Measurements from ENCODE around the gene INTS15. TPM values are rescaled to one million over a fixed set of nuclear protein-coding genes. Genes with fewer than 3 reads are reported as not detected.

INTS15 gene
- total and polyA plus RNA-seq, 4 donors: 13.8 to 34.5 (median 22.4) TPM

DNA sequence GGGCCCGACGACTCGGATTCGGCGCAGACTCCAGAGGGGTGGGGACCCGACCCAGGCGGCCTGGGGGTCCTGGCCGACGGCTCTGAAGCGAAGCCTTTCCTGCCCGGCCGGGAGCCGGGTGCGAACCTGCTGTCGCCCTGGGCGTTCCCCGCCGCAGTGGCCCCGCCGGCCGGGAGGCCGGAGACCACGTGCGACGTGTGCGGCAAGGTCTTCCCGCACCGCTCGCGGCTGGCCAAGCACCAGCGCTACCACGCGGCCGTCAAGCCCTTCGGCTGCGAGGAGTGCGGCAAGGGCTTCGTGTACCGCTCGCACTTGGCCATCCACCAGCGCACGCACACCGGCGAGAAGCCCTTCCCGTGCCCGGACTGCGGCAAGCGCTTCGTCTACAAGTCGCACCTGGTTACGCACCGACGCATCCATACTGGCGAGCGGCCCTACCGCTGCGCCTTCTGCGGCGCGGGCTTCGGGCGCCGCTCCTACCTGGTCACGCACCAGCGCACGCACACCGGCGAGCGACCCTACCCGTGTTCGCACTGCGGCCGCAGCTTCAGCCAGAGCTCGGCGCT is 62.7 kb downstream of the INTS15 start:
- Histone ChIP-seq H3K9ac (ENCODE audit: insufficient read depth in 1 of 2, low read length in 2 of 2) (no peak overlapping the region), H3K27ac (ENCODE audit: low read depth in 1 of 2, low read length in 1 of 2) (no peak overlapping the region), H3K4me3 (no peak overlapping the region), H3K27me3 (ENCODE audit: control insufficient read depth in 3 of 3, insufficient read depth in 3 of 3, low read length in 2 of 3) (no peaks in the 10 kb centered on the region), H3K36me3 (ENCODE audit: control insufficient read depth in 4 of 4, insufficient read depth in 4 of 4, low read length in 4 of 4) (peaks cover 12 to 79% (median 34%) of the 10 kb centered on the region in 4 donors), H3K9me3 (ENCODE audit: control insufficient read depth in 4 of 4, insufficient read depth in 3 of 4, low read length in 3 of 4) (peaks cover 0 to 34% (median 0%) of the 10 kb centered on the region in 4 donors), H3K4me1 (ENCODE audit: control insufficient read depth in 5 of 5, insufficient read depth in 5 of 5, low read length in 5 of 5) (no peaks in the 10 kb centered on the region)
- DNase-seq (no peak), ATAC-seq (ENCODE audit: insufficient read depth, low FRiP score) (no peak)
- 97 to 98% methylated on average over 71 to 75 of the region's 75 CpGs for WGBS, 2 donors
- TF ChIP-seq, protein P1, sequence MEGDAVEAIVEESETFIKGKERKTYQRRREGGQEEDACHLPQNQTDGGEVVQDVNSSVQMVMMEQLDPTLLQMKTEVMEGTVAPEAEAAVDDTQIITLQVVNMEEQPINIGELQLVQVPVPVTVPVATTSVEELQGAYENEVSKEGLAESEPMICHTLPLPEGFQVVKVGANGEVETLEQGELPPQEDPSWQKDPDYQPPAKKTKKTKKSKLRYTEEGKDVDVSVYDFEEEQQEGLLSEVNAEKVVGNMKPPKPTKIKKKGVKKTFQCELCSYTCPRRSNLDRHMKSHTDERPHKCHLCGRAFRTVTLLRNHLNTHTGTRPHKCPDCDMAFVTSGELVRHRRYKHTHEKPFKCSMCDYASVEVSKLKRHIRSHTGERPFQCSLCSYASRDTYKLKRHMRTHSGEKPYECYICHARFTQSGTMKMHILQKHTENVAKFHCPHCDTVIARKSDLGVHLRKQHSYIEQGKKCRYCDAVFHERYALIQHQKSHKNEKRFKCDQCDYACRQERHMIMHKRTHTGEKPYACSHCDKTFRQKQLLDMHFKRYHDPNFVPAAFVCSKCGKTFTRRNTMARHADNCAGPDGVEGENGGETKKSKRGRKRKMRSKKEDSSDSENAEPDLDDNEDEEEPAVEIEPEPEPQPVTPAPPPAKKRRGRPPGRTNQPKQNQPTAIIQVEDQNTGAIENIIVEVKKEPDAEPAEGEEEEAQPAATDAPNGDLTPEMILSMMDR (IDR thresholded peaks at IDR 0.05; ENCODE audit: control extremely low read depth, extremely low read depth): no peak

DNA sequence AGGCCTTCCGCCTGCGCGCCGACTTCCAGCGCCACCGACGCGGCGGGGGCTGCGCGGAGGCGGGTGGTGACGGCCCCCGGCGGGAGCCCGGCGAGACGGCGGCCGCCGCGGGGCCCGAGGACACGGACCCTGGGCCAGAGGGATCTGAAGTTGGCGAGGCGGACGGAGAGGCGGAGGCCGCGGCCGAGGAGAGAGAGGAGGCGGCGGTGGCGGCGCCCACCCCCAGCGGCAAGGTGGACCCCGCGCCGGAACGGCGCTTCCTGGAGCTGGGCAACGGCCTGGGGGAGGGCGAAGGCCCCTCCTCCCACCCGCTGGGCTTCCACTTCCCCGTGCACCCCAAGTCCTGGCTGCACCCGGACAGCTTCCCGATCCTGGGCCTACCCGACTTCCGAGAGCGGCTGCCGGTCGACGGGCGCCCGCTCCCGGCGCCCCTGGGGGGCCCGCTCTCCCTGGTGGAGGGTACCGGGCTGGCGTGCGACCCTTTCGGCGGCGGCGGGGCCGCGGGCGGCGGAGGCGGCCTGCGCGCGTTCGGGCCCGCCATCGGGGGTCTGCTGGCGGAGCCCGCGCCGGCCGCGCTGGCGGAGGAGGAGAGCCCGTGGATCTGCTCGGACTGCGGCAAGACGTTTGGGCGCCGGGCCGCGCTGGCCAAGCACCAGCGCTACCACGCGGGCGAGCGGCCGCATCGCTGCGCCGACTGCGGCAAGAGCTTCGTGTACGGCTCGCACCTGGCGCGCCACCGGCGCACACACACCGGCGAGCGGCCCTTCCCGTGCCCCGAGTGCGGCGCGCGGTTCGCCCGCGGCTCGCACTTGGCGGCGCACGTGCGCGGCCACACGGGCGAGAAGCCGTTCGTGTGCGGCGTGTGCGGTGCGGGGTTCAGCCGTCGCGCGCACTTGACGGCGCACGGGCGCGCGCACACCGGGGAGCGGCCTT is 63.5 kb downstream of the INTS15 start:
- peaks cover 12 to 71% (median 32%) of the 10 kb centered on the region in 4 donors for H3K36me3 ChIP-seq (ENCODE audit: control insufficient read depth in 4 of 4, insufficient read depth in 4 of 4, low read length in 4 of 4)
- no peak for ATAC-seq (ENCODE audit: insufficient read depth, low FRiP score)
- H3K27me3 ChIP-seq (ENCODE audit: control insufficient read depth in 3 of 3, insufficient read depth in 3 of 3, low read length in 2 of 3): no peaks in the 10 kb centered on the region
- no peak overlapping the region for H3K4me3 ChIP-seq
- no peak overlapping the region for H3K27ac ChIP-seq (ENCODE audit: low read depth in 1 of 2, low read length in 1 of 2)
- peaks cover 0 to 34% (median 0%) of the 10 kb centered on the region in 4 donors for H3K9me3 ChIP-seq (ENCODE audit: control insufficient read depth in 4 of 4, insufficient read depth in 3 of 4, low read length in 3 of 4)
- TF ChIP-seq, protein P1 (IDR thresholded peaks at IDR 0.05; ENCODE audit: control extremely low read depth, extremely low read depth): no peak
- no peak overlapping the region for H3K9ac ChIP-seq (ENCODE audit: insufficient read depth in 1 of 2, low read length in 2 of 2)
- DNase-seq: no peak
- no peaks in the 10 kb centered on the region for H3K4me1 ChIP-seq (ENCODE audit: control insufficient read depth in 5 of 5, insufficient read depth in 5 of 5, low read length in 5 of 5)
- WGBS, 2 donors: 96 to 97% methylated on average over 145 to 146 of the region's 146 CpGs

DNA sequence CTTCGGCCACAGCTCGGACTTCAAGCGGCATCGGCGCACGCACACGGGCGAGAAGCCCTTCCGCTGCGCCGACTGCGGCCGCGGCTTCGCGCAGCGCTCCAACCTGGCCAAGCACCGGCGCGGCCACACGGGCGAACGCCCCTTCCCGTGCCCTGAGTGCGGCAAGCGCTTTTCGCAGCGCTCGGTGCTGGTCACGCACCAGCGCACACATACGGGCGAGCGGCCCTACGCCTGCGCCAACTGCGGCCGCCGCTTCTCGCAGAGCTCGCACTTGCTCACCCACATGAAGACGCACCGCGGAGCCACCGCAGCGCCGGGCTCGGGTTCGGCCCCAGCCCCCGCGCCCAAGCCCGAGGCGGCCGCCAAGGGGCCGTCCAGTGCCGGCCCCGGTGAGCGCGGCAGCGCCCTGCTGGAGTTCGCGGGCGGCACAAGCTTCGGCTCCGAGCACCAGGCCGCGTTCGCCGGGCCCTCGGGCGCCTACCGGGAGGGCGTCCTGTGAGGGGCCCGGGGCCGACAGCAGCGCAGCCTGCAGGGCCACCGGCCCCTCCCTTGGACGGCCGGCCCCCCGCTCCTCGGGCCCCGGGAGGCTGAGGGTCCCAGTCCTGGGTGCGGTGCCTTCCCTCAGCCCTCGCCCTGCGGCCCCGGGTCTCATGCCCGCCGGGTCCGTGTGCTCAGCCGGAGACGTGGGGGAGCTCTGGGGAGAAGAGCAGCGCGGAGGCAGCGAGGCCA is 64.5 kb downstream of the INTS15 start:
- H3K27me3 ChIP-seq (ENCODE audit: control insufficient read depth in 3 of 3, insufficient read depth in 3 of 3, low read length in 2 of 3): no peaks in the 10 kb centered on the region
- peaks cover 0 to 34% (median 0%) of the 10 kb centered on the region in 4 donors for H3K9me3 ChIP-seq (ENCODE audit: control insufficient read depth in 4 of 4, insufficient read depth in 3 of 4, low read length in 3 of 4)
- WGBS, 2 donors: 96 to 97% methylated on average over 89 to 94 of the region's 94 CpGs
- ATAC-seq (ENCODE audit: insufficient read depth, low FRiP score) (no peak), DNase-seq (no peak)
- H3K36me3 ChIP-seq (ENCODE audit: control insufficient read depth in 4 of 4, insufficient read depth in 4 of 4, low read length in 4 of 4): peaks cover 11 to 64% (median 28%) of the 10 kb centered on the region in 4 donors
- TF ChIP-seq, protein P1 (IDR thresholded peaks at IDR 0.05; ENCODE audit: control extremely low read depth, extremely low read depth): no peak
- peaks cover 0 to 2% (median 0%) of the 10 kb centered on the region in 5 donors for H3K4me1 ChIP-seq (ENCODE audit: control insufficient read depth in 5 of 5, insufficient read depth in 5 of 5, low read length in 5 of 5)
- no peak overlapping the region for H3K9ac ChIP-seq (ENCODE audit: insufficient read depth in 1 of 2, low read length in 2 of 2)
- H3K27ac ChIP-seq (ENCODE audit: low read depth in 1 of 2, low read length in 1 of 2): no peak overlapping the region
- H3K4me3 ChIP-seq: no peak overlapping the region

Measured in lung (tissue), 12 donors.